Measurements from ENCODE around the gene SCAMP4. TPM values are rescaled to one million over a fixed set of nuclear protein-coding genes. Genes with fewer than 3 reads are reported as not detected.

The SCAMP4 gene
- total RNA-seq, 2 donors from 2014 or later, result 69.6 to 75.3 TPM

- Mint-ChIP-seq H3K4me1 (no peaks in the 10 kb centered on the region), H3K4me3 (no peak overlapping the region), H3K36me3 (ENCODE audit: low read depth) (peaks cover 13% of the 10 kb centered on the region), H3K9me3 (no peaks in the 10 kb centered on the region), H3K27ac (no peak overlapping the region), H3K27me3 (ENCODE audit: insufficient read depth) (no peaks in the 10 kb centered on the region)
- Histone ChIP-seq H3K9me3 (ENCODE audit: control insufficient read depth, low read length) (no peaks in the 10 kb centered on the region), H3K36me3 (ENCODE audit: control insufficient read depth, insufficient read depth, low read length) (peaks cover 14% of the 10 kb centered on the region), H3K4me1 (ENCODE audit: control insufficient read depth, insufficient read depth, low read length) (no peaks in the 10 kb centered on the region), H3K4me3 (ENCODE audit: low read length) (no peak overlapping the region), H3K9ac (ENCODE audit: extremely low read depth, low read length, poor library complexity, severe bottlenecking) (no peak overlapping the region), H3K27ac (ENCODE audit: low read depth, low read length) (no peak overlapping the region), H3K27me3 (ENCODE audit: control insufficient read depth, insufficient read depth, low read length, poor library complexity, severe bottlenecking) (no peaks in the 10 kb centered on the region)
- TF ChIP-seq CTCF (conservative IDR thresholded peaks at IDR 0.05), result no peak
- 92 to 94% methylated on average over 19 to 26 of the region's 26 CpGs for WGBS, 2 experiments (ENCODE audit: insufficient coverage in 1 of 2, insufficient read length in 1 of 2)
- DNase-seq, result no peak
Measured at GRCh38 chr19:1967087-1967608, 61.9 kb downstream of the SCAMP4 start.

GRCh38 chr19:1968279-1969175 is 63.3 kb downstream of the SCAMP4 start:
- Histone ChIP-seq H3K4me1 (ENCODE audit: control insufficient read depth, insufficient read depth, low read length) (no peaks in the 10 kb centered on the region), H3K9me3 (ENCODE audit: control insufficient read depth, low read length) (no peaks in the 10 kb centered on the region), H3K4me3 (ENCODE audit: low read length) (no peak overlapping the region), H3K27ac (ENCODE audit: low read depth, low read length) (peak overlapping the region; percentile 32), H3K27me3 (ENCODE audit: control insufficient read depth, insufficient read depth, low read length, poor library complexity, severe bottlenecking) (no peaks in the 10 kb centered on the region), H3K36me3 (ENCODE audit: control insufficient read depth, insufficient read depth, low read length) (peaks cover 16% of the 10 kb centered on the region), H3K9ac (ENCODE audit: extremely low read depth, low read length, poor library complexity, severe bottlenecking) (no peak overlapping the region)
- no peak for DNase-seq
- peaks cover 2% of the 10 kb centered on the region for H3K36me3 Mint-ChIP-seq (ENCODE audit: low read depth)
- WGBS, 2 experiments (ENCODE audit: insufficient coverage in 1 of 2, insufficient read length in 1 of 2), result 94 to 97% methylated on average over 21 to 34 of the region's 34 CpGs
- no peak overlapping the region for H3K4me3 Mint-ChIP-seq
- H3K4me1 Mint-ChIP-seq, result no peaks in the 10 kb centered on the region
- no peak for TF ChIP-seq CTCF (conservative IDR thresholded peaks at IDR 0.05)
- H3K9me3 Mint-ChIP-seq, result no peaks in the 10 kb centered on the region
- H3K27ac Mint-ChIP-seq, result no peak overlapping the region
- no peaks in the 10 kb centered on the region for H3K27me3 Mint-ChIP-seq (ENCODE audit: insufficient read depth)

GRCh38 chr19:1969176-1970002 is 64.2 kb downstream of the SCAMP4 start:
- Histone ChIP-seq H3K36me3 (ENCODE audit: control insufficient read depth, insufficient read depth, low read length) (peaks cover 16% of the 10 kb centered on the region), H3K4me3 (ENCODE audit: low read length) (no peak overlapping the region), H3K4me1 (ENCODE audit: control insufficient read depth, insufficient read depth, low read length) (no peaks in the 10 kb centered on the region), H3K9me3 (ENCODE audit: control insufficient read depth, low read length) (no peaks in the 10 kb centered on the region), H3K9ac (ENCODE audit: extremely low read depth, low read length, poor library complexity, severe bottlenecking) (no peak overlapping the region), H3K27me3 (ENCODE audit: control insufficient read depth, insufficient read depth, low read length, poor library complexity, severe bottlenecking) (no peaks in the 10 kb centered on the region), H3K27ac (ENCODE audit: low read depth, low read length) (no peak overlapping the region)
- WGBS, 2 experiments (ENCODE audit: insufficient coverage in 1 of 2, insufficient read length in 1 of 2), result 96% methylated on average over 40 to 48 of the region's 49 CpGs
- Mint-ChIP-seq H3K4me1 (no peaks in the 10 kb centered on the region), H3K36me3 (ENCODE audit: low read depth) (peaks cover 4% of the 10 kb centered on the region), H3K27me3 (ENCODE audit: insufficient read depth) (no peaks in the 10 kb centered on the region), H3K9me3 (no peaks in the 10 kb centered on the region), H3K27ac (no peak overlapping the region), H3K4me3 (no peak overlapping the region)
- TF ChIP-seq CTCF (conservative IDR thresholded peaks at IDR 0.05), result no peak
- DNase-seq, result no peak
